Transverse colon (tissue), 4 donors: ENCODE data around the gene SBF2.

Experiments used
- EP300 ChIP-seq: sonication (generic); formaldehyde crosslinking; IDR thresholded peaks from one replicate; pipeline ENCODE4 v1.6.1; 2017; ENCODE audit warnings: antibody characterized with exemption, low read depth
- POLR2A ChIP-seq: fragments of 450-650 bp; IDR thresholded peaks from one replicate; pipeline ENCODE4 v1.6.1; 2016; ENCODE audit warnings: antibody characterized with exemption, mild to moderate bottlenecking, moderate library complexity
- POLR2AphosphoS5 ChIP-seq, 3 donors: sonication (generic); formaldehyde crosslinking; IDR thresholded peaks; one replicate each; pipeline ENCODE4 v1.6.1; 2016; ENCODE audit warnings: antibody characterized with exemption in 3 of 3
- TF ChIP-seq, protein P1 (sequence below), 5 experiments: fragments of 200-600 bp in 3 of 5; fragments of 450-650 bp in 2 of 5; sonication (generic) in 3 of 5; IDR thresholded peaks; 1 replicate in 2 of 5; 2 replicates in 3 of 5; pipeline ENCODE4 v1.5.1; 2016 to 2017; ENCODE audit warnings: antibody characterized with exemption in 5 of 5, inconsistent platforms in 3 of 5, mild to moderate bottlenecking in 2 of 5, moderate library complexity in 1 of 5

GRCh38 chr11:10301656-10302358, 7.8 kb upstream of the SBF2 start:
- TF ChIP-seq, protein P1, sequence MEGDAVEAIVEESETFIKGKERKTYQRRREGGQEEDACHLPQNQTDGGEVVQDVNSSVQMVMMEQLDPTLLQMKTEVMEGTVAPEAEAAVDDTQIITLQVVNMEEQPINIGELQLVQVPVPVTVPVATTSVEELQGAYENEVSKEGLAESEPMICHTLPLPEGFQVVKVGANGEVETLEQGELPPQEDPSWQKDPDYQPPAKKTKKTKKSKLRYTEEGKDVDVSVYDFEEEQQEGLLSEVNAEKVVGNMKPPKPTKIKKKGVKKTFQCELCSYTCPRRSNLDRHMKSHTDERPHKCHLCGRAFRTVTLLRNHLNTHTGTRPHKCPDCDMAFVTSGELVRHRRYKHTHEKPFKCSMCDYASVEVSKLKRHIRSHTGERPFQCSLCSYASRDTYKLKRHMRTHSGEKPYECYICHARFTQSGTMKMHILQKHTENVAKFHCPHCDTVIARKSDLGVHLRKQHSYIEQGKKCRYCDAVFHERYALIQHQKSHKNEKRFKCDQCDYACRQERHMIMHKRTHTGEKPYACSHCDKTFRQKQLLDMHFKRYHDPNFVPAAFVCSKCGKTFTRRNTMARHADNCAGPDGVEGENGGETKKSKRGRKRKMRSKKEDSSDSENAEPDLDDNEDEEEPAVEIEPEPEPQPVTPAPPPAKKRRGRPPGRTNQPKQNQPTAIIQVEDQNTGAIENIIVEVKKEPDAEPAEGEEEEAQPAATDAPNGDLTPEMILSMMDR (IDR thresholded peaks at IDR 0.05): no peak
- TF ChIP-seq POLR2AphosphoS5 (IDR thresholded peaks at IDR 0.05): no peak
- no peak for TF ChIP-seq POLR2A
- no peak for TF ChIP-seq EP300
